GM23248 (cell line): ENCODE data around the gene TLL2. TPM values are rescaled to one million over a fixed set of nuclear protein-coding genes. Genes with fewer than 3 reads are reported as not detected.

Experiments used
- DNase-seq: peaks from one replicate; pipeline ENCODE4 v3.0.0-alpha.2; 2015
- H2AFZ ChIP-seq: fragments of 200-600 bp; sonication (generic); 2 replicates; pipeline ENCODE4 v1.6.1; 2016; ENCODE audit warnings: antibody characterized with exemption
- H3F3A ChIP-seq: fragments of 200-600 bp; sonication (generic); 2 replicates; pipeline ENCODE4 v1.6.1; 2016; ENCODE audit warnings: mild to moderate bottlenecking, antibody characterized with exemption, mixed run types; ENCODE audit not compliant: insufficient read depth
- H3K27ac ChIP-seq: fragments of 200-600 bp; sonication (generic); 2 replicates; pipeline ENCODE4 v1.5.1; 2016; ENCODE audit warnings: mild to moderate bottlenecking
- H3K27me3 ChIP-seq: fragments of 200-600 bp; sonication (generic); replicated peaks from 2 replicates; pipeline ENCODE4 v1.6.1; 2016; ENCODE audit warnings: mild to moderate bottlenecking; ENCODE audit not compliant: insufficient read depth
- H3K36me3 ChIP-seq: fragments of 200-600 bp; sonication (generic); 2 replicates; pipeline ENCODE4 v1.6.1; 2016; ENCODE audit warnings: low read depth, mild to moderate bottlenecking
- H3K4me1 ChIP-seq: fragments of 200-600 bp; sonication (generic); 2 replicates; pipeline ENCODE4 v1.6.1; 2016; ENCODE audit warnings: mild to moderate bottlenecking; ENCODE audit not compliant: insufficient read depth
- H3K4me2 ChIP-seq: fragments of 200-600 bp; sonication (generic); one replicate; pipeline ENCODE4 v1.6.1; 2016; ENCODE audit warnings: mild to moderate bottlenecking; ENCODE audit not compliant: unreplicated experiment
- H3K4me3 ChIP-seq: fragments of 200-600 bp; sonication (generic); 2 replicates; pipeline ENCODE4 v1.5.1; 2016; ENCODE audit warnings: mild to moderate bottlenecking
- H3K79me2 ChIP-seq: fragments of 200-600 bp; sonication (generic); 2 replicates; pipeline ENCODE4 v1.6.1; 2016; ENCODE audit warnings: mild to moderate bottlenecking; ENCODE audit not compliant: insufficient read depth
- H3K9ac ChIP-seq: fragments of 200-600 bp; sonication (generic); 2 replicates; pipeline ENCODE4 v1.6.1; 2016; ENCODE audit warnings: mild to moderate bottlenecking
- H3K9me2 ChIP-seq: fragments of 200-600 bp; sonication (generic); 2 replicates; pipeline ENCODE4 v1.6.1; 2016; ENCODE audit warnings: mixed run types, mild to moderate bottlenecking, moderate library complexity; ENCODE audit not compliant: insufficient read depth
- H3K9me3 ChIP-seq: fragments of 200-600 bp; sonication (generic); one replicate; pipeline ENCODE4 v1.6.1; 2017; ENCODE audit warnings: low read depth
- H4K20me1 ChIP-seq: fragments of 200-600 bp; sonication (generic); 2 replicates; pipeline ENCODE4 v1.6.0; 2016; ENCODE audit not compliant: insufficient read depth
- EZH2 ChIP-seq: fragments of 200-600 bp; sonication (generic); IDR thresholded peaks from 2 replicates; pipeline ENCODE4 v1.6.1; 2018; ENCODE audit warnings: antibody characterized with exemption, mild to moderate bottlenecking; ENCODE audit not compliant: insufficient read depth, poor library complexity, severe bottlenecking
- EZH2phosphoT487 ChIP-seq: fragments of 200-600 bp; sonication (generic); IDR thresholded peaks from 2 replicates; pipeline ENCODE4 v1.6.1; 2018; ENCODE audit warnings: antibody characterized with exemption, moderate library complexity, mild to moderate bottlenecking, low read depth; ENCODE audit not compliant: insufficient read depth
- WGBS, 2 experiments: methylation state at CpG; one replicate each; pipeline ENCODE4 v1.1.6; 2015 to 2017; ENCODE audit warnings: low lambda C conversion rate in 2 of 2, low coverage in 1 of 2; ENCODE audit errors: missing lambda C conversion rate in 2 of 2; 5-methylcytosine and 5-hydroxymethylcytosine counted together
- in situ Hi-C: fragments of 300-500 bp; cut with MboI; formaldehyde crosslinking; loops from 2 replicates; pipeline ENCODE4 v1.15.0; 2020
- polyA plus RNA-seq: library from polyadenylated mRNA; unstranded; fragments of >200 nt; fragmentation: Nextera tagmentation; extraction: Ambion mirVana; gene quantifications from 2 replicates; pipeline ENCODE4 v1.2.1, GENCODE V29; 2016
- total RNA-seq: library from RNA; depleted of rRNA; stranded (reverse); fragments of >200 nt; shearing (Covaris generic); gene quantifications from 2 replicates; pipeline ENCODE4 v1.2.3, GENCODE V29; 2014

Gene TLL2
- total and polyA plus RNA-seq, 2 experiments from 2014 or later: 0.43 to 0.71 TPM

DNA sequence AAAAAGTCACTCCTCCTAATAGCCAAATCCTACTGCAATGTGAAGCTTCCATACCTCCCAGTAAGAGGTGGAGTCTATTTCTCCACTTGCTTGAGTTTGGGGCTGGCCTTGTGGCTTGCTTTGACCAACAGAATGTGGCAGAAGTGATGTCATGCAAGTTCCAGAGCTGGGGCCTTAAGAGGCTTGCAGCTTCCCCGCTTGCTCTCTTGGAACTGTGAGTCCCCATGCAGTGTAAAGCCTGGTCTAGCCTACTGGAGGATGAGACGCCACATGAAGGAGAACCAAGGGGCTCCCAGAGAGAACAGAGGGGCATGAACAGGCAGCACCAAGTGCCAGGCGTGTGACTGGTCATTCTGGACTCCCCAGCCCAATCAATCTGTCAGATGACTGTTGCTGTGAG, 96.3 kb downstream of the TLL2 start:
- H2AFZ ChIP-seq: no peak overlapping the region
- no peaks in the 10 kb centered on the region for H3K9me2 ChIP-seq
- H3K36me3 ChIP-seq: no peaks in the 10 kb centered on the region
- in situ Hi-C loops: no loop called here
- TF ChIP-seq EZH2phosphoT487: no peak
- no peak for TF ChIP-seq EZH2
- H3K9ac ChIP-seq: no peak overlapping the region
- WGBS, 2 experiments: 43 to 58% methylated on average over 3 of the region's 3 CpGs
- H3K4me1 ChIP-seq: no peaks in the 10 kb centered on the region
- 0 out of 2 replicates have a peak, but pooled peaks cover 13% of the 10 kb centered on the region for H3K27me3 ChIP-seq
- no peak overlapping the region for H3K4me3 ChIP-seq
- H3K4me2 ChIP-seq: no peak overlapping the region
- no peaks in the 10 kb centered on the region for H3F3A ChIP-seq
- H3K27ac ChIP-seq: no peak overlapping the region
- H4K20me1 ChIP-seq: no peaks in the 10 kb centered on the region
- no peaks in the 10 kb centered on the region for H3K79me2 ChIP-seq
- H3K9me3 ChIP-seq: no peaks in the 10 kb centered on the region
- DNase-seq: no peak

DNA sequence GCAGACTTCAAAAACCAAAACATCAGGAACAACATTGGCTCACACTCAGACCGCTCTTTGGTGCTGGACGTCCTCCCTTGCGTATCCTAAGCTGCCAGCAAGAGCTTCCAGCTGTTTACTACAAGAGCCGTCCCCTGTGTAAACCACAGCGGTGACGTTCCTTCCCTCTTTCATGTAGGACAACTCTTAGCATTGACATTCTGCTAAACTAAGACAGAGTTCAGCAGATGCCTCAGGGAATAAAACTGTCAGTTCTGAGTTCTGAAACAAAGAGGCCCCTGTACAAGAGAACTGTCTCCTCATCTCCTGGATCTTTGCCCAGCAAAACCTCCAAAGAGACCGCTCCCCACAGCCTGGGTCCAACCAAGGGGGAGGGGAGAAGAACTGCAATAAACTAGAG, 97.1 kb downstream of the TLL2 start:
- no peak overlapping the region for H3K4me2 ChIP-seq
- H3F3A ChIP-seq: no peaks in the 10 kb centered on the region
- H3K27me3 ChIP-seq: peaks cover 20% of the 10 kb centered on the region
- no peak overlapping the region for H2AFZ ChIP-seq
- no peaks in the 10 kb centered on the region for H3K9me2 ChIP-seq
- H4K20me1 ChIP-seq: no peaks in the 10 kb centered on the region
- in situ Hi-C loops: no loop called here
- no peaks in the 10 kb centered on the region for H3K36me3 ChIP-seq
- H3K79me2 ChIP-seq: no peaks in the 10 kb centered on the region
- H3K9ac ChIP-seq: no peak overlapping the region
- H3K4me3 ChIP-seq: no peak overlapping the region
- H3K27ac ChIP-seq: no peak overlapping the region
- H3K9me3 ChIP-seq: no peaks in the 10 kb centered on the region
- TF ChIP-seq EZH2: no peak
- no peak for TF ChIP-seq EZH2phosphoT487
- no peaks in the 10 kb centered on the region for H3K4me1 ChIP-seq
- no peak for DNase-seq
- WGBS, 2 experiments: 2 to 4% methylated on average over 7 of the region's 7 CpGs

DNA sequence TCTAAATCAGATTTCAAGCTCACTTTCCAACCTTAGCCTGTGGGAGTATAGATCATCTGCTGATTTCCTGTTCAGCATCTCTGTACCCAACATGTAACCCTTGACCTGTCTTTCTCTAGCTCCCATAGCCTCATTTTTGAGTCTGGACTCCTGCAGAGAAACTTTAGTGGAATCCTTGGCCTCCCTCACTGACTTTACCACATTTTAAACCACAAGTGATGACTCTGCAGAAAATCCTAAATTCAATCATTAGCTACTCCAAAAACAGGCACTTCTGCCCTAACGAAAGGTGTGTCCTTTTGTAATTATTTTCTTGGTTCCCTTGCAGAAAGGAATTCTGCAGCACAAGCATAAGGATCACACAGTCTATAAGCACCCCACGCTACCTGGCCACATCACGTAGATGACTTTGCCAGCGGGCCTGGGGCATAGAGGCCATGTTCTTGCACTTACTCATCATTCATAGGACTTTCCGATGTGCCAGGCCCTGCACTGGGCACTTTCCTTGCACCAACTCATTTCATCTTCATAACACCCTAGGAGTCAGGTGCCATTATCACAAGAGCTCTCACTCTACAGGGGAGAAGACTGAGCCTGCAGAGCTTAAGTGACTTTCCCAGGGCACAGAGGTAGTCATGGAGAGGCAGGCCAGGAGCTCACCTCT, 97.7 kb downstream of the TLL2 start:
- no peaks in the 10 kb centered on the region for H3K9me3 ChIP-seq
- WGBS, 2 experiments: 63% methylated on average over 5 of the region's 5 CpGs

DNA sequence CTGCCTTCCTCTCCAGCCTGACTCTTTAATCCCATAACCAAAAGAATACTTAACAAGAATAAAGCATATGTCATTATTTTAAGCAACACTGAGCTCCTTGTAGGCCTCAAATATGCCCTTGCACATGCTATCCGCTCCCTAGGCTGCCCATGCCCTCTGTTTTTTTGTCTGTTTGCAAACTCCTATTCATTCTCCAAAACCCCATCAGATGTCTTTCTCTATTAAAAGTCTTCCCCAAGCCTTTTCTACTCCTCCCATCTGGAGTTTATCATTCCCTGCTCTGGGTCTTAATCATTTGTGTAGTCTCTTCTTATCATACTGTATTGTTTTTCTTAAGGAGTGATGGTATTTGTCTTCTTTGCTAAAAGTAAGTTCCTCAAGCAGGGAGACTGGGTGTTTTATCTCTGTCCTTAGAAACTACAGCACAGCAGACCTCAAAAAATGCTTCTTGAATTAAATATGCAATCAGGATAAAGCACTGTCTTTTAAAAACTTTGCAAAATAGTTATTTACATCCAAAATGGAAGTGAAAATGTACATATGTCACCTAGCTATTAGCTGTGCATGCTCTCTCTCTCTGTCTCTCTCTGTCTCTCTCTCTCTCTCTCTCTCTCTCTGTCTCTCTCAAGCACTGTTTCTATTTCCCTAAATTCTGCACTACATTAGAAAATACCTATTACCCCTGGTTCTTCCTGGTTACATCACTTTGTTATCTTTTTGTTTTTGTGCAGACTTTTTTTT, 98.4 kb downstream of the TLL2 start:
- Histone ChIP-seq H3K27ac (no peak overlapping the region), H3K4me1 (no peaks in the 10 kb centered on the region), H3K4me3 (no peak overlapping the region), H3K36me3 (no peaks in the 10 kb centered on the region), H3K9me3 (no peaks in the 10 kb centered on the region), H3K4me2 (no peak overlapping the region), H3F3A (no peaks in the 10 kb centered on the region), H3K27me3 (peaks cover 27% of the 10 kb centered on the region), H2AFZ (no peak overlapping the region), H3K9me2 (no peaks in the 10 kb centered on the region), H3K9ac (no peak overlapping the region), H4K20me1 (no peaks in the 10 kb centered on the region), H3K79me2 (no peaks in the 10 kb centered on the region)
- in situ Hi-C loops: no loop called here
- WGBS, 2 experiments: 69 to 74% methylated on average over 1 of the region's 1 CpG
- TF ChIP-seq EZH2 (no peak), EZH2phosphoT487 (no peak)
- no peak for DNase-seq

More for the DNA sequence above, 97.7 kb downstream of the TLL2 start:
- H2AFZ ChIP-seq: no peak overlapping the region
- no peak overlapping the region for H3K9ac ChIP-seq
- no peaks in the 10 kb centered on the region for H3K36me3 ChIP-seq
- no peaks in the 10 kb centered on the region for H3K79me2 ChIP-seq
- DNase-seq: no peak
- no peaks in the 10 kb centered on the region for H3K4me1 ChIP-seq
- no peaks in the 10 kb centered on the region for H3K9me2 ChIP-seq
- no peaks in the 10 kb centered on the region for H4K20me1 ChIP-seq
- H3K4me3 ChIP-seq: no peak overlapping the region
- in situ Hi-C loops: no loop called here
- TF ChIP-seq EZH2phosphoT487: no peak
- TF ChIP-seq EZH2: no peak
- H3K4me2 ChIP-seq: no peak overlapping the region
- H3F3A ChIP-seq: no peaks in the 10 kb centered on the region
- H3K27ac ChIP-seq: no peak overlapping the region
- H3K27me3 ChIP-seq: peaks cover 25% of the 10 kb centered on the region
